IMR-90 (cell line): Measurements from ENCODE around the gene ALDH1A1. TPM values are rescaled to one million over a fixed set of nuclear protein-coding genes. Genes with fewer than 3 reads are reported as not detected.

Source experiments
- ATAC-seq: fragments of 200-7000 bp; cut with Tn5 transposase; 2 replicates; pipeline ENCODE4 v1.9.1; 2020; ENCODE audit warnings: low read depth, mild to moderate bottlenecking, moderate library complexity
- BruUV-seq: library from RNA; stranded (reverse); fragments of 400-500 nt; replicated peaks from 2 replicates; lab custom pipeline; 2021; lab: Mats Ljungman, UMichigan
- CTCF ChIA-PET: fragments of 300-600 bp; formaldehyde crosslinking; extraction: SDS; loops from one replicate; lab custom pipeline; 2021; ENCODE audit warnings: antibody characterized with exemption; lab: Yijun Ruan, JAX
- POLR2A ChIA-PET: fragments of 300-600 bp; sonication (Branson Sonifier 250); formaldehyde crosslinking; loops from one replicate; lab custom pipeline; 2022; ENCODE audit warnings: antibody characterized with exemption; ENCODE audit not compliant: unreplicated experiment; lab: Charles Lee
- DNase-seq: peaks from one replicate; pipeline ENCODE4 v3.0.0; 2013
- H2AFZ ChIP-seq: replicated peaks from 2 replicates; pipeline ENCODE3; 2013; ENCODE audit warnings: low read length, mild to moderate bottlenecking; ENCODE audit not compliant: poor library complexity
- H2AK5ac ChIP-seq: 2 replicates; pipeline ENCODE4 v1.6.1; 2013; ENCODE audit warnings: low read depth, low read length, inconsistent platforms
- H2AK9ac ChIP-seq: replicated peaks from 2 replicates; pipeline ENCODE3; 2013; ENCODE audit warnings: mild to moderate bottlenecking, low read depth, low read length, moderate library complexity; ENCODE audit not compliant: poor library complexity
- H2BK120ac ChIP-seq: 2 replicates; pipeline ENCODE4 v1.6.1; 2013; ENCODE audit warnings: low read depth, low read length, inconsistent platforms
- H2BK15ac ChIP-seq: 3 replicates; pipeline ENCODE4 v1.6.1; 2013; ENCODE audit warnings: low read depth, low read length, inconsistent platforms
- H2BK20ac ChIP-seq: 2 replicates; pipeline ENCODE4 v1.6.1; 2013; ENCODE audit warnings: low read depth, mild to moderate bottlenecking, inconsistent platforms, low read length, moderate library complexity
- H2BK5ac ChIP-seq: 2 replicates; pipeline ENCODE4 v1.6.1; 2013; ENCODE audit warnings: mild to moderate bottlenecking, low read depth, low read length, inconsistent platforms; ENCODE audit not compliant: poor library complexity, severe bottlenecking
- H3K14ac ChIP-seq: replicated peaks from 2 replicates; pipeline ENCODE4 v1.6.1; 2013; ENCODE audit warnings: low read depth, low read length, inconsistent platforms
- H3K18ac ChIP-seq: 2 replicates; pipeline ENCODE4 v1.6.1; 2013; ENCODE audit warnings: low read depth, low read length, control low read depth
- H3K23ac ChIP-seq: 2 replicates; pipeline ENCODE4 v1.6.1; 2013; ENCODE audit warnings: low read depth, low read length, inconsistent platforms
- H3K27ac ChIP-seq: 2 replicates; pipeline ENCODE4 v1.5.1; 2013; ENCODE audit warnings: mild to moderate bottlenecking, control low read depth, low read length; ENCODE audit not compliant: insufficient read depth
- H3K27me3 ChIP-seq: 2 replicates; pipeline ENCODE4 v1.6.1; 2013; ENCODE audit warnings: low read length; ENCODE audit not compliant: control insufficient read depth, insufficient read depth
- H3K36me3 ChIP-seq: 2 replicates; pipeline ENCODE4 v1.6.1; 2013; ENCODE audit warnings: low read length, mixed read lengths; ENCODE audit not compliant: control insufficient read depth, insufficient read depth
- H3K4ac ChIP-seq: 2 replicates; pipeline ENCODE4 v1.6.1; 2013; ENCODE audit warnings: low read depth, low read length, inconsistent platforms
- H3K4me1 ChIP-seq: 2 replicates; pipeline ENCODE4 v1.6.1; 2013; ENCODE audit warnings: low read length, mixed read lengths; ENCODE audit not compliant: control insufficient read depth, insufficient read depth
- H3K4me2 ChIP-seq: 2 replicates; pipeline ENCODE4 v1.6.1; 2013; ENCODE audit warnings: low read depth, mild to moderate bottlenecking, control low read depth, low read length, moderate library complexity
- H3K4me3 ChIP-seq: 2 replicates; pipeline ENCODE4 v1.5.1; 2013; ENCODE audit warnings: low read depth, mild to moderate bottlenecking, control low read depth, low read length, moderate library complexity; ENCODE audit not compliant: insufficient read depth
- H3K56ac ChIP-seq: 2 replicates; pipeline ENCODE4 v1.6.1; 2013; ENCODE audit warnings: low read length, inconsistent platforms; ENCODE audit not compliant: insufficient read depth; ENCODE audit errors: extremely low read depth
- H3K79me1 ChIP-seq, 2 experiments: 2 replicates each; pipeline ENCODE4 v1.6.1; 2013; ENCODE audit warnings: low read length in 2 of 2, inconsistent platforms in 1 of 2, low read depth in 1 of 2
- H3K9ac ChIP-seq: 2 replicates; pipeline ENCODE4 v1.6.1; 2013; ENCODE audit warnings: low read depth, low read length, control low read depth
- H3K9me1 ChIP-seq: 2 replicates; pipeline ENCODE4 v1.6.1; 2013; ENCODE audit warnings: low read length, inconsistent platforms; ENCODE audit not compliant: insufficient read depth
- H3K9me3 ChIP-seq: 2 replicates; pipeline ENCODE4 v1.6.1; 2013; ENCODE audit warnings: low read length; ENCODE audit not compliant: control insufficient read depth, insufficient read depth
- H4K20me1 ChIP-seq: 2 replicates; pipeline ENCODE4 v1.6.1; 2013; ENCODE audit warnings: low read length, inconsistent platforms; ENCODE audit not compliant: insufficient read depth
- H4K5ac ChIP-seq: 2 replicates; pipeline ENCODE4 v1.6.1; 2013; ENCODE audit warnings: mild to moderate bottlenecking, low read depth, low read length, control low read depth
- H4K8ac ChIP-seq, 2 experiments: 2 replicates each; pipeline ENCODE4 v1.6.1; 2013; ENCODE audit warnings: low read depth in 2 of 2, low read length in 2 of 2, control low read depth in 1 of 2, inconsistent platforms in 1 of 2
- H4K91ac ChIP-seq: 2 replicates; pipeline ENCODE4 v1.6.1; 2013; ENCODE audit warnings: low read depth, low read length, inconsistent platforms; ENCODE audit not compliant: insufficient read depth
- FOS ChIP-seq: fragments of 150-350 bp; IDR thresholded peaks from 2 replicates; pipeline ENCODE4 v1.6.1; 2016; ENCODE audit warnings: low read depth, low read length
- MAFK ChIP-seq: IDR thresholded peaks from 2 replicates; pipeline ENCODE4 v1.6.1; 2012; ENCODE audit warnings: low read depth, low read length, improper control_type of control experiment
- NFE2L2 ChIP-seq: fragments of 150-350 bp; IDR thresholded peaks from 2 replicates; pipeline ENCODE4 v1.6.1; 2016; ENCODE audit warnings: low read depth, mild to moderate bottlenecking, low read length
- RFX5 ChIP-seq: IDR thresholded peaks from 2 replicates; pipeline ENCODE4 v1.8.0; 2012; ENCODE audit warnings: low read depth, mild to moderate bottlenecking, low read length, moderate library complexity
- USF2 ChIP-seq: fragments of 150-350 bp; IDR thresholded peaks from 2 replicates; pipeline ENCODE4 v1.6.1; 2017; ENCODE audit warnings: mild to moderate bottlenecking, antibody characterized with exemption, low read length, low read depth
- dilution Hi-C: fragments of 300-500 bp; cut with HindIII; formaldehyde crosslinking; loops from one replicate; pipeline ENCODE4 v1.14.3; 2018; ENCODE audit warnings: low sequenced_read_pairs; ENCODE audit not compliant: unreplicated experiment
- in situ Hi-C: fragments of 300-500 bp; cut with MboI; formaldehyde crosslinking; loops from 3 replicates; pipeline ENCODE4 v1.14.3; 2019; ENCODE audit warnings: low sequenced_read_pairs, inconsistent platforms, mixed read lengths
- intact Hi-C: fragments of 100-400 bp; cut with micrococcal nuclease; formaldehyde crosslinking; loops from 2 replicates; pipeline ENCODE4 v1.10.0; 2022
- polyA plus RNA-seq, 3 experiments: library from polyadenylated mRNA; depleted of rRNA; stranded (reverse); fragments of >200 nt; gene quantifications; 2 replicates each; pipeline ENCODE4 v1.2.3, GENCODE V29; 2012; ENCODE audit warnings: low replicate concordance in 1 of 3
- total RNA-seq: library from RNA; depleted of rRNA; stranded (reverse); fragments of >200 nt; gene quantifications from 2 replicates; pipeline ENCODE4 v1.2.3, GENCODE V29; 2012

ALDH1A1 gene
- total and polyA plus RNA-seq, 2 of the 4 experiments (the other 2 are of a cell fraction) = not detected

- no peak overlapping the region for H2BK120ac ChIP-seq
- in situ Hi-C loops (no loop called here), intact Hi-C loops (no loop called here), dilution Hi-C loops (no loop called here)
- no peak overlapping the region for H3K23ac ChIP-seq
- H3K4me3 ChIP-seq = no peak overlapping the region
- no peak overlapping the region for H3K14ac ChIP-seq
- no peaks in the 10 kb centered on the region for H3K79me1 ChIP-seq
- H2BK20ac ChIP-seq = no peak overlapping the region
- no peak overlapping the region for H2BK15ac ChIP-seq
- H2AK9ac ChIP-seq = no peak overlapping the region
- no peak overlapping the region for H4K8ac ChIP-seq
- no peak overlapping the region for H4K5ac ChIP-seq
- H2BK5ac ChIP-seq = no peak overlapping the region
- no peak overlapping the region for H3K18ac ChIP-seq
- no peaks in the 10 kb centered on the region for H4K20me1 ChIP-seq
- H3K9me1 ChIP-seq = no peaks in the 10 kb centered on the region
- H3K36me3 ChIP-seq = no peaks in the 10 kb centered on the region
- ATAC-seq (no peak), DNase-seq (no peak)
- no peak overlapping the region for H2AFZ ChIP-seq
- H3K9ac ChIP-seq = no peak overlapping the region
- no peak overlapping the region for H3K56ac ChIP-seq
- ChIA-PET CTCF (no interaction called here), POLR2A (no interaction called here)
- no peak overlapping the region for H3K4ac ChIP-seq
- no peak overlapping the region for H3K27ac ChIP-seq
- no peak overlapping the region for H3K4me2 ChIP-seq
- H3K9me3 ChIP-seq = no peaks in the 10 kb centered on the region
- TF ChIP-seq MAFK (no peak), USF2 (no peak), FOS (no peak), RFX5 (no peak), NFE2L2 (no peak)
- no peak overlapping the region for H4K91ac ChIP-seq
- no peaks in the 10 kb centered on the region; the same call in 1 of the 2 replicates for H3K27me3 ChIP-seq
- H3K4me1 ChIP-seq = no peaks in the 10 kb centered on the region
- no peak overlapping the region for H2AK5ac ChIP-seq
- no TSS peak for BruUV-seq
These were observed 21.6 kb upstream of the ALDH1A1 start for GRCh38 chr9:72974501-72974900.
